Fibroblast of lung (primary cell): ENCODE data around the gene TEX2.

ENCODE experiments used
- EZH2 ChIP-seq: IDR thresholded peaks from 2 replicates; pipeline ENCODE4 v1.5.1; 2012; ENCODE audit warnings: low read length, control low read depth, mild to moderate bottlenecking; ENCODE audit errors: missing control alignments
- TF ChIP-seq, protein P1 (sequence below), 2 donors: IDR thresholded peaks in 1 of 2; conservative IDR thresholded peaks in 1 of 2; 1 replicate in 1 of 2; 2 replicates in 1 of 2; pipeline ENCODE4 v1.5.1; 2011 to 2012; ENCODE audit warnings: low read length in 2 of 2, control low read depth in 1 of 2, inconsistent platforms in 1 of 2, low read depth in 1 of 2, mild to moderate bottlenecking in 1 of 2

DNA sequence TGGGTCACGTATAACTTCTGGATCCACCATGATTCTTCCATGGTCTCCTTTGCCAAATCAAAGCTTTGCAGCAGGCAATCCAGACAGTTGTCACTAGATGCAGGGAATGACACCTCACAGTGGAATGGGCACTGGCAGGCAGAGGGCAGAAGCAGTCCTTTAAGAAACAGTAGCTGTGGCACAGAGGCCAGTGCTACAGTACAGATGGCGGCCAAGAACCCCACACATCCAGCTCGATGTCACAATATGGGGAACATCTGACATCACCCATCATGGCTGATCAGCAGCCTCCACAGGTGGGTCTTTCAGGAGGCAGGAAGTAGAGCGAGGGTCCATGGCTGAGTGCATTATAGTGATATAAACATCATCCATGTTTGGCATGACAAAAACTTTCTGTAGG lies 114.4 kb downstream of the TEX2 start:
- TF ChIP-seq, protein P1, sequence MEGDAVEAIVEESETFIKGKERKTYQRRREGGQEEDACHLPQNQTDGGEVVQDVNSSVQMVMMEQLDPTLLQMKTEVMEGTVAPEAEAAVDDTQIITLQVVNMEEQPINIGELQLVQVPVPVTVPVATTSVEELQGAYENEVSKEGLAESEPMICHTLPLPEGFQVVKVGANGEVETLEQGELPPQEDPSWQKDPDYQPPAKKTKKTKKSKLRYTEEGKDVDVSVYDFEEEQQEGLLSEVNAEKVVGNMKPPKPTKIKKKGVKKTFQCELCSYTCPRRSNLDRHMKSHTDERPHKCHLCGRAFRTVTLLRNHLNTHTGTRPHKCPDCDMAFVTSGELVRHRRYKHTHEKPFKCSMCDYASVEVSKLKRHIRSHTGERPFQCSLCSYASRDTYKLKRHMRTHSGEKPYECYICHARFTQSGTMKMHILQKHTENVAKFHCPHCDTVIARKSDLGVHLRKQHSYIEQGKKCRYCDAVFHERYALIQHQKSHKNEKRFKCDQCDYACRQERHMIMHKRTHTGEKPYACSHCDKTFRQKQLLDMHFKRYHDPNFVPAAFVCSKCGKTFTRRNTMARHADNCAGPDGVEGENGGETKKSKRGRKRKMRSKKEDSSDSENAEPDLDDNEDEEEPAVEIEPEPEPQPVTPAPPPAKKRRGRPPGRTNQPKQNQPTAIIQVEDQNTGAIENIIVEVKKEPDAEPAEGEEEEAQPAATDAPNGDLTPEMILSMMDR (conservative IDR thresholded peaks at IDR 0.05 in 1 of 2, IDR thresholded peaks at IDR 0.05 in 1 of 2; ENCODE audit: low read depth in 1 of 2, low read length in 2 of 2): no peak
- TF ChIP-seq EZH2: no peak
